ENCODE results near the gene NXPE1. TPM values are rescaled to one million over a fixed set of nuclear protein-coding genes. Genes with fewer than 3 reads are reported as not detected.

Gene NXPE1
- total RNA-seq, 1 donor from 2014 or later: not detected

DNA sequence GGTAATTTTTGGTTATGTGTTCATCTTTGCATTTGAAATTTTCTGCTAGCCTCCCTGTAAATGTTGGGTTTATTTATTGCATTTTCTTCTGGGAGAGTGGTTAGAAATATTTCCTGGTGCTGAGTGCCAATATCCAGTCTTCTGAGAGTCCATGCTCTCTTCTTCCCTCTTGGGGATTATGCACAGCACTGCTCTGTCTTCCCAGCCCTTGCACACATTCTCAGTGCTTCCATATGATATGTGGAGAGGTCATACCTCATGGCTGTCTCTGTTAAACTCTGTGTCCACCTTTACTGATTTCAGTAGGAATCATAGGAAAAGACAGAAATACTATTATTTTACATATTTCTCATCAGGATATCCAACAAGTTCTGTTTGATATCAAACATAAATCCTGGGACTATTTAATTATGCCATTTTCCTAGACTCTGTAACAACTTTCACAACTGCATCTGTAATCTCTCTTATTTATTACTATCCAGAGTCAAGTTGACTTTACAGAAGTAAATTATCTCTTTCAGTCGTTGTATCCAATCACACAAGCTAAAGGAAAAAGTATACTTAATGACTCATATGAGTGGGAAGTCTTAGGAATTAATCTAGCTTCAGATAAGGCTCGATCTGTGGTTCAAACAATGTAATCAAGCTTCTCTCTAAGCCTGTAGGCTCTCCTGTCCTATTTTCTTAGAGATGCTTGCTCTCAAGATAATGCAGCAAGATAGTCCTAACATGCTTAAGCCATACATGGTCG is 2.7 kb upstream of the NXPE1 start:
- DNase-seq (ENCODE audit: low read depth): no peak
- TF ChIP-seq, protein P1, sequence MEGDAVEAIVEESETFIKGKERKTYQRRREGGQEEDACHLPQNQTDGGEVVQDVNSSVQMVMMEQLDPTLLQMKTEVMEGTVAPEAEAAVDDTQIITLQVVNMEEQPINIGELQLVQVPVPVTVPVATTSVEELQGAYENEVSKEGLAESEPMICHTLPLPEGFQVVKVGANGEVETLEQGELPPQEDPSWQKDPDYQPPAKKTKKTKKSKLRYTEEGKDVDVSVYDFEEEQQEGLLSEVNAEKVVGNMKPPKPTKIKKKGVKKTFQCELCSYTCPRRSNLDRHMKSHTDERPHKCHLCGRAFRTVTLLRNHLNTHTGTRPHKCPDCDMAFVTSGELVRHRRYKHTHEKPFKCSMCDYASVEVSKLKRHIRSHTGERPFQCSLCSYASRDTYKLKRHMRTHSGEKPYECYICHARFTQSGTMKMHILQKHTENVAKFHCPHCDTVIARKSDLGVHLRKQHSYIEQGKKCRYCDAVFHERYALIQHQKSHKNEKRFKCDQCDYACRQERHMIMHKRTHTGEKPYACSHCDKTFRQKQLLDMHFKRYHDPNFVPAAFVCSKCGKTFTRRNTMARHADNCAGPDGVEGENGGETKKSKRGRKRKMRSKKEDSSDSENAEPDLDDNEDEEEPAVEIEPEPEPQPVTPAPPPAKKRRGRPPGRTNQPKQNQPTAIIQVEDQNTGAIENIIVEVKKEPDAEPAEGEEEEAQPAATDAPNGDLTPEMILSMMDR (conservative IDR thresholded peaks at IDR 0.05; ENCODE audit: low read depth, low read length): no peak
- H3K4me3 ChIP-seq (ENCODE audit: low read depth, low read length): no peak overlapping the region

DNA sequence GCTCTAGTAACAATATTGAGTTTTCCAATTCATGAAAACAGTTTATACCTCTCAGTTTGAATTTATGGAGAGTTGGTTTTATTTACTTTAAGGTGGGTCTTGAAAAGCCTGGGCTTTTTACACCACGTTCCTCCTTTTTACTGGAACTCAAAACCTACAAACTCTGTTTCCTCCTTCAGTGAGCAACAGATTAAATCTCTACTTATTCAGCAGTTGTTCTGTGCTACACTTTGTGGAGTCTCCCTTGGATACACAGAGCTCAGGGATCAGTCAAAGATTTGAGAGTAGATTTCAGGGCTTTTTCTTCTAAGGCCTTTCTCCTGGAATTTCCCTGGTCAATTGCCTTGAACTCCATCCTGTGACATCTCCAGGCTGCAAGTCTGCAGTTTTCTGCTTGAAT is 3.5 kb downstream of the NXPE1 start:
- TF ChIP-seq, protein P1 (conservative IDR thresholded peaks at IDR 0.05; ENCODE audit: low read depth, low read length): no peak
- H3K4me3 ChIP-seq (ENCODE audit: low read depth, low read length): no peak overlapping the region
- no peak for DNase-seq (ENCODE audit: low read depth)

DNA sequence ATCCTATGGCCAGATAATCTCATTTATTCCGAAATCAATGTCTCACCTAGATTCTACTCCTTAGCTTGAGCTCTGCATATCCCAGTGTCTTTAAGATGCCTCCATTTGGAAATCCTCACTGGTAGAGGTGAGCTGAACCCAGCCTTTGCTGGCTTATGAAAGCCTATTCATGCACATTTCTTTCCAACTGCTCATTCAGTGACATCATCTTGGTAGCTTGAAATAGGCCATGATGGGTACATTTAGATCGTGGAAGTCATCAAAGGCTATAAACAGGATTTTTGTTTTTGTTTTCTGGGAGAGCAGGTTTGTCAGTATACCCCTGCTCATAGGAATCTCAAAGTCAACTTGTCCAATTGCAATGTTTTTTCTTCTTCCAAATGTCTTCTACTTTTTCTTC is 6.0 kb downstream of the NXPE1 start:
- no peak for DNase-seq (ENCODE audit: low read depth)
- H3K4me3 ChIP-seq (ENCODE audit: low read depth, low read length): no peak overlapping the region

DNA sequence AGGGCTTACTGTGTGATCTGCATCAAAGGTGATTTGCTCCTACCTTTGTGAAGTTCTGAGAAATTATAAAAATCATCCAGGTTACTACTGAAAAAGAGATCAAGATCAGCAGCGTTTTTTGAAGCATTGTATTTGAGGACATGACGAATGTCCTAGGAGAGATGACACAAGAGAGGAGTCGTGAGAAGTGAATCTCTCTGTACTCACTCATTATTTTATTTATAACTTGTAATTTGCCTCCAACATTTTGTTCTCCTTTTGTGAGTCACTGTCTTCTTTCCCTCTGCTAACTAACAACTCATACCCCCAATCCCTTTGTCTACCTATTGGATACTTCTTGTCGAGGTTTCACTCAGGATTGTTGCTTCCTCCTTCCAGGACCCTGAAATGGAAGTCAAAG is 8.6 kb downstream of the NXPE1 start:
- TF ChIP-seq, protein P1 (conservative IDR thresholded peaks at IDR 0.05; ENCODE audit: low read depth, low read length): no peak
- no peak overlapping the region for H3K4me3 ChIP-seq (ENCODE audit: low read depth, low read length)
- no peak for DNase-seq (ENCODE audit: low read depth)

More for the DNA sequence above, 6.0 kb downstream of the NXPE1 start:
- TF ChIP-seq, protein P1 (conservative IDR thresholded peaks at IDR 0.05; ENCODE audit: low read depth, low read length): no peak

DNA sequence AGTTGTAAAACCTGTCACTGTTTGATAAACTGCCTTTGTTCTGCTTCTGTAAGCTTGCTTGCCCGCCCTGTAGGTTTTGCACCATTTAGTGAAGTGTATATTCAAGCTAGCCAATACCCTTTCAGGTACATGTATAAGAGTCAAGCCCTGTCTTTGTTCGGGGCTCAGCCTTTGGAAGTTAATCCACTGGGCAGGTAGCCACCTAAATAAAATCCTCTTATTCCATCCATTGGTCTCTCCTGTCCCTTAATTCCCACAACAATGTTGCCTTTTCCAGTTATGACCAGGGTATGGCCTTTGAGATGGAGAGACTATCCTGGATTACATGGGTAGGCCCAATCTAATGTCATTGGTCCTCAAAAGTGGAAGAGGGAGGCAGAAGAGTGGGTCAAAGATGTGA is 34.0 kb downstream of the NXPE1 start:
- no peak overlapping the region for H3K4me3 ChIP-seq (ENCODE audit: low read depth, low read length)
- no peak for DNase-seq (ENCODE audit: low read depth)
- TF ChIP-seq, protein P1 (conservative IDR thresholded peaks at IDR 0.05; ENCODE audit: low read depth, low read length): no peak

DNA sequence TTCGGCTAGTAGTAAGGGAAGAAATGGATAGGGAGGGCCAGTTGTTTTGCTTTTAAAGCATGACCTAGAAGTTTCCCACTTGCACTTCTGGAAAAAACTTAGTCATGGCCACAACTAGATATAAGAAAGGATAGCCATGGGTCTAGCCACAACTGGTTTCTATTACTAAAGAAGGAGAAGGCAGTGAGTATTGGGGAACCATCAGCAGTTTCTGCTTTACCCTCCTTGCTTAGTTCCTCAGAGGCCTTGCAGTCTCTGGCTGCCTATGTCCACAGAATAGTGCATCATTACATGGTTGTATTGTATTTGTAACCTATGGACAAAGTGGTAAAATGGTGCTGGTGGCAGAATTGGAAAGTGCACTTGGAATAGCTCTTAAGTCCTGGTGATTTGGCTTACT is 35.6 kb downstream of the NXPE1 start:
- no peak for DNase-seq (ENCODE audit: low read depth)
- H3K4me3 ChIP-seq (ENCODE audit: low read depth, low read length): no peak overlapping the region
- TF ChIP-seq, protein P1 (conservative IDR thresholded peaks at IDR 0.05; ENCODE audit: low read depth, low read length): no peak

DNA sequence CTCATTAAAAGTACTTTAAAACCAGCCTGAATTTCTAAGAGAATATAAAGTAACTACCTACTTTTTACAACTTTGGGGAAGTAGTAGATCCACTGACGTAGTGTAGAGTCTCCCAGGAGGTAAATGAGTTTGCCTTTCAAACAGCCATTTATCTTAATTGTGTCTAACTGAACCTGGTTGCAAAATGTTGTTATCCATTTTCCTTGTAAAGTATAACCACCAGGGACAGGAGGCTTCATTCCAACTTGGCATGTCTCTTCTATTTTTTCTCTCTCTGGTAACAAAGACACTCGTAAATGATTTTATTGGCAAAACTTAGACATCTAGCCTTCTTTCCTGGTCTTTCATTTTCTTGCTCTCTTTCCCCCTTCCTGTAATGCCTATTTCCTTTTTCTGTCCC is 36.9 kb downstream of the NXPE1 start:
- no peak for DNase-seq (ENCODE audit: low read depth)
- TF ChIP-seq, protein P1 (conservative IDR thresholded peaks at IDR 0.05; ENCODE audit: low read depth, low read length): no peak
- H3K4me3 ChIP-seq (ENCODE audit: low read depth, low read length): no peak overlapping the region
